GM03348 (cell line): ENCODE data around the gene WWP2.

Experiments used
- DNase-seq: peaks from one replicate; pipeline ENCODE4 v3.0.0; 2012; ENCODE audit warnings: low spot score

WWP2 gene

DNA sequence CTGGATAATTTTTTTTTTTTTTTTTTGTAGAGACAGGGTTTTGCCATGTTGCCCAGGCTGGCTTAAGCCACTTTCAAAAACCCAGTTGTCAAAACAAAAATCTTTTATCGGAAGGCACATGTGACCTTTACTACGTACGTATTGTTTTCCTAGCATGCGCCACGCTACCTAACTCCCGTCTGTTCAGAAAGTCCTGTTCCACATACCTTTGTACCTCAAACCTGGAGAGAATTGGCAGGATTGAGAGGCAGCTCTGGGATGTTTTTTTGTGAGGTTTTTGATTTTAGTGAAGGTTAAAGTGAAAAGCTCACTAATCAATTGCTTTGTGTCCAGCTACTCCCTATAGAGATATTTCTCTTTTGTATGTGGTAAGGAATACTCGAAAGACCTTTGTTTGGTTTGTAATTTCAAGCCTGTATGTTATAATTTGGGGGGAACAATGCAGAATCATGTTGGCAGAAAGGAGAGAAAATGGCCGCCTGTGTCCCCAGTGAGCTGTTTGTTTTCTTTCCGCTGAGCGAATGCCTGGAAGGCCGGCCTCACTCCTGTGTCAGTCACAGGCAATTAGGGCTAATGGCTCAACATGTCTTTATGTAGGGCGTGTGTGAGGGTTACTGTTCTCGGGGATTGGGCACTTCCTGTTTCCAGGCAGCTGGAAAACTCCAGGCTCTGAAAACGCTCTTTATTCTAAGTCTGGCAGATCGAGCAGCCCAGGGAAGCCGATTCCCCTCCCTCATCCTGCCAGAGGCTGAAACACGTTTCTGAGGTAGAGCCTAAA is 128.2 kb downstream of the WWP2 start:
- DNase-seq: peak; percentile 69

GRCh38 chr16:69890892-69891282 is 128.8 kb downstream of the WWP2 start:
- DNase-seq: peak; percentile 15

GRCh38 chr16:69892378-69892777 is 130.2 kb downstream of the WWP2 start:
- DNase-seq: no peak

DNA sequence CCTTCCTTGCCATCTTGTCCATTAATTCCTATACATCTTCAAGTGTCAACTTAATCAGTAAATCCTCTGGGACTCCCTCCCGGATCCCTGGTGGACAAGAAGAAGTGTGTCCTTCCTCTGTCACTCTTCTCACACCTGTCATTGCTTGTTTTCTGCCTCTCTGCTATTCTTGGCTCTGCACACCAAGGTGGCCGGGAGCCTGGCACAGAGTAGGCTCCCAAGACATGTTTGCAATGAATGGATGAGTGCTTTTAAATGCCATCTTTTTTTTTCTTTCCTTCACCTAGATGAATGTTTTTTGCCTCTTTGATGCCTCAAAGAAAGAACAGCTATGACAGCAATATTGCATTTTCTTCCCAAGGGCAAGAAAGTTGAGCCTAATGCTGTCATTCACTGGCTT is 131.0 kb downstream of the WWP2 start:
- DNase-seq: no peak

GRCh38 chr16:69894676-69895075 is 132.5 kb downstream of the WWP2 start:
- DNase-seq: no peak

GRCh38 chr16:69903865-69904415 is 141.8 kb downstream of the WWP2 start:
- DNase-seq: peak; percentile 41

GRCh38 chr16:69904495-69905170 is 142.5 kb downstream of the WWP2 start:
- no peak for DNase-seq

DNA sequence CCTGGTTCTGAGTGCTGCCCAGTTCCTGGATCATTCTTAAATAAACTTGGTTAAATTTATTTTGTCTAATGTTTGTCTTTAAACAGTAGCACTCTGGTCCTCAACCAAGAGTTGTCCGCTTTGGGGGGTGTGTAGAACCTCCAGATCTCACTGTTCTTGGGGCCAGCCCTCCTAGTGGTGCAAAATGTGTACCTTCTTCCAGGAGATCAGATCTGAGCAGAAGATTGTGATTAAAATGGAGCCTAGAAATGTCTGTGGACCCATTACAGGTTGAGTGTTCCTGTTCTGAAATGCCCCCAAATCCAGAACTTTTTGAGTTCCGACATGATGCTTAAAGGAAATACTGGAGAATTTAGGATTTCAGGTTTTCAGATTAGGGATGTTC is 143.0 kb downstream of the WWP2 start:
- no peak for DNase-seq

GRCh38 chr16:69906838-69907401 is 144.8 kb downstream of the WWP2 start:
- peak; percentile 53 for DNase-seq

- no peak for DNase-seq
These were observed 146.9 kb downstream of the WWP2 start for GRCh38 chr16:69909043-69909442.

GRCh38 chr16:69909760-69910159 is 147.6 kb downstream of the WWP2 start:
- no peak for DNase-seq

DNA sequence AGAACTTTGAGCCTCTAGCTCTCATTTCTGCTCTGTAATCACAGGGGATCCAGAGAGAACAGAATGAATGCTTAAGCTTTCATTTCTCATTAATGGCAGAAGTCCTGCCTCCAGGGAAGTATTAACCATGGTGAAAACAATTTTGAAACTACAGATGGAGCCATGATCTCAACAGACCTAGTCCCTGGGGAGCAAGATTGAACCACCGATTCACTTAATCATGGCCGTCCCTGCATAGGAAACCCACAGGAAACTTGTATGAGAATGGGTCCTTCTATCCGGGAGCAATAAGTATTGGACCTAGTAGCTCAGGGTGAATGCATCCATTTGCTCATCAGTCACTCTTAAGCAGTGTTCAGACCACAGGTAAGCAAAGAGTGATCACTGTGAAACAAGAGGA is 148.8 kb downstream of the WWP2 start:
- DNase-seq: no peak

DNA sequence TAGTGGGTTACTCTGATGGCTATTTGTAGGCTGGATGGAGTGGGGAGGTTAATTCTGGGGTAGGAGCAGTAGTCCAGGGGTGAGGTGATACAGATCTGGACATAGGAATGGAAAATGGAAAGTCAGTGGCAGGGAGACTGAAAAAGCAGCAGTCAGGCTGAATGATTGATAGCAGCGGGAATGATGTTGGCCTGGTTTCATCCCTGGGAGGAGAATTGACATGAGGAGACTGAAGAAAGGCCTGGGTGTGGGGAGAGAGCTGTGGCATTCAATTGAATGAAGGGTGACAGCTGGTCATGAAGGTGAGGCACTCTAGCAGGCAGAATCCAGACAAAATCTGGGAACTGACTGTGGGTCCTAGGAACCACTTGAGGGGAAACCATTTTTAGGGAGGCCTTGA is 154.3 kb downstream of the WWP2 start:
- DNase-seq: no peak

DNA sequence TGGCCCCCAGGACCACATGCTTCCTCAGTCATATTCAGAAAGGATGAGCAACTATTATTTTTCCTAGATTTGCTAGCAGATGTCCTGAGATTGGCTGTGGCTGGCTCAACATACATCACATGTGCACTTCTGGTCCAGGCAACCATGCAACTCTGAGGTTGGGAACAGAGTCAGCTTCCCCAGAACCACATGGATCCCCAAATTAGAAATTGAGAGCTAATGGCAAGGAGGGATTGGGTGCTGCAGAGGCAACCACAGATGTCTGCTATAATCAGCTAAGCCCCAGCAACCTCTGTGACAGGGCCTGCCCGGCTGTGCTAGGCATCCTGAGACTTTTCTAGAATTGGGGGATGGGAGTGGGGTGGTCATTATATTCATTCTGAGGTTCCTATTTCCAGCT is 155.2 kb downstream of the WWP2 start:
- no peak for DNase-seq

- peak; percentile 90 for DNase-seq
These were observed 155.6 kb downstream of the WWP2 start for GRCh38 chr16:69917739-69918138.

DNA sequence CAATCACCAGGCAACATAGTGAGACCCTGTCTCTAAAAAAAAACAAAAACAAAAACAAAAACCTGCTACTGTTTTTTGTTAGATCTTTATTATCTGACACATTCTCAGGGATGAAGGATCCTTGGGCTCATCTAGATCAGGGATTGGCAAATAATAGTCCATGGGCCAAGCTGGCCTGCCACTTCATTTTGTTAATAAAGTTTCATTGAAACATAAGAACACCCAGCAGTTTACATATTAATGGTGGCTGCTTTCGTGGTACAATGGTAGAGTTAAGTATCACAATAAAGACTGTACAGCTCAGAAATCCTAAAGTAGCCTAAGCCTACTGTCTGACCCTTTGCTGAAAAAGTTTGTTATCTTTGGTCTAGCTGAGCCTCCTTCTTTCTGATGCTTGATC is 156.1 kb downstream of the WWP2 start:
- DNase-seq: no peak

DNA sequence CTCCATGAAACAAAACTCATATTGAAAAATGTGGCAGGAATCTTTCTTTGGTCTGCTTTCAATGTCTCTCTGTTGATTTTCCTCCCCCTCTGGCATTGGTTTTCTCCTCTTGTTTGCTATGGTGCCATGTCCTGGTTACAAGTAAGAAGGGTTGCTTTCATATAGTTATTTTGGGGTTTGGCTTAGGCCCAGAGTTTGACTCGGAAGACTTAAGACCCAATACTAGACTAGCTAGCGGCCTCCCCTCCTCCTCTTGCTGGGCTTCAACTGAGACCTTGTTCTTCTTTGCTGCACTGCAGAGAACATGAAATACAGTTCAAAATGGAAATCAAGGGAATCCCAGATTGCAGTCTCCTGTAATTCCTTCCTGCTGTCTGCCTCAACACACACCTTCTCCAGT is 159.0 kb downstream of the WWP2 start:
- no peak for DNase-seq

- DNase-seq: no peak
These were observed 160.1 kb downstream of the WWP2 start for GRCh38 chr16:69922200-69922599.

- no peak for DNase-seq
These were observed 162.1 kb downstream of the WWP2 start for GRCh38 chr16:69924041-69924775.

- peak; percentile 95 for DNase-seq
These were observed 162.7 kb downstream of the WWP2 start for GRCh38 chr16:69924777-69925191.

DNA sequence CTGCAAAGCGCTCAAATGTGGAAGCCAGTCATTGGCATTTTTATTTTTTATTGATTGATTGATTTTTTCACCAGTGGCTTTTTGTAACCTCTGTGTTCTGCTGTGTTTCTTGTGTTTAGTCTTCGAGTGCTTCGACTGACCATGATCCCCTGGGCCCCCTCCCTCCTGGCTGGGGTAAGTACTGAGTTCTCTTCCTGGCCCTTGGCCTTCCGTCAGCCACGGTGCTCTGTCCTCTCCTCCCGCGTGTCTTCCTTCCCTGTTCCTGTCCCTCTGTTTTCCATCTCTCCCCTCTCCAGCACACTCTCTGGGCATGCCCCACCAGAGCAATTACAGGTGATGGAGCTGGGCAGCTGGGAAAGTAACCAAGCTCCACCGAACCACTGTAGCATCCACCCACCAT is 163.2 kb downstream of the WWP2 start:
- DNase-seq: no peak

GRCh38 chr16:69926241-69926640 is 164.1 kb downstream of the WWP2 start:
- no peak for DNase-seq
